Measurements from ENCODE around the gene TMEM44. TPM values are rescaled to one million over a fixed set of nuclear protein-coding genes. Genes with fewer than 3 reads are reported as not detected.
A peak's percentile ranks its signal among the peaks of the same experiment; 100 is the strongest.

TMEM44 gene
- total and polyA plus RNA-seq, 2 of the 4 experiments (the other 2 are of a cell fraction), result 9.7 to 24.2 TPM

GRCh38 chr3:194572143-194572789, 61.0 kb downstream of the TMEM44 start:
- dilution Hi-C loops (cut with HindIII; ENCODE audit: low sequenced_read_pairs, unreplicated experiment) (no loop called here), in situ Hi-C loops (cut with MboI; ENCODE audit: low sequenced_read_pairs) (no loop called here), intact Hi-C loops (cut with micrococcal nuclease) (loop anchor here (2.0 kb wide), 1 partner anchor 87 kb away; no protein-coding TSS in a partner anchor)
- peak overlapping the region; percentile 93 for H3K27ac ChIP-seq (ENCODE audit: insufficient read depth, low read length)
- peak overlapping the region; percentile 98 for H2AK5ac ChIP-seq (ENCODE audit: low read depth, low read length)
- H3K14ac ChIP-seq (replicated peaks; ENCODE audit: low read depth, low read length), result peak overlapping the region; percentile 100
- peak overlapping the region; percentile 100 for H2BK120ac ChIP-seq (ENCODE audit: low read depth, low read length)
- CTCF ChIA-PET, result interaction anchor here (1.6 to 2.6 kb wide), 2 partner anchors 93 to 100 kb away, joined by 5 to 8 read pairs; no protein-coding TSS in a partner anchor
- peak overlapping the region; percentile 97 for H3K18ac ChIP-seq (ENCODE audit: low read depth, low read length)
- no peaks in the 10 kb centered on the region for H4K20me1 ChIP-seq (ENCODE audit: insufficient read depth, low read length)
- peak overlapping the region; percentile 95 for H2AK9ac ChIP-seq (replicated peaks; ENCODE audit: low read depth, low read length, poor library complexity)
- peak overlapping the region; percentile 98 for H3K23ac ChIP-seq (ENCODE audit: low read depth, low read length)
- peak overlapping the region; percentile 92 for H2BK15ac ChIP-seq (ENCODE audit: low read depth, low read length)
- H3K56ac ChIP-seq (ENCODE audit: extremely low read depth, insufficient read depth, low read length), result peak overlapping the region; percentile 78
- H3K4ac ChIP-seq (ENCODE audit: low read depth, low read length), result peak overlapping the region; percentile 99
- peak overlapping the region; percentile 97 for H4K91ac ChIP-seq (ENCODE audit: insufficient read depth, low read depth, low read length)
- peak overlapping the region; percentile 24 for H3K4me2 ChIP-seq (ENCODE audit: low read depth, low read length)
- H3K9me1 ChIP-seq (ENCODE audit: insufficient read depth, low read length), result peaks cover 29% of the 10 kb centered on the region
- H3K27me3 ChIP-seq (ENCODE audit: control insufficient read depth, insufficient read depth, low read length), result no peaks in the 10 kb centered on the region
- H3K9ac ChIP-seq (ENCODE audit: low read depth, low read length), result peak overlapping the region; percentile 64
- peak overlapping the region; percentile 90 to 99 for H4K8ac ChIP-seq (ENCODE audit: low read depth in 2 of 2, low read length in 2 of 2)
- H3K9me3 ChIP-seq (ENCODE audit: control insufficient read depth, insufficient read depth, low read length), result peaks cover 1% of the 10 kb centered on the region; the same call in 1 of the 2 replicates
- no peaks in the 10 kb centered on the region for H3K36me3 ChIP-seq (ENCODE audit: control insufficient read depth, insufficient read depth, low read length)
- H3K4me3 ChIP-seq (ENCODE audit: insufficient read depth, low read depth, low read length), result no peak overlapping the region
- 20% methylated on average over 1 of the region's 18 CpGs; no CpG with 5 or more reads in 1 of the 2 experiments for WGBS, 2 experiments (ENCODE audit: extremely low coverage in 2 of 2, insufficient read length in 1 of 2)
- POLR2A ChIA-PET (ENCODE audit: unreplicated experiment), result no interaction called here
- H4K5ac ChIP-seq (ENCODE audit: low read depth, low read length), result peak overlapping the region; percentile 96
- H3K4me1 ChIP-seq (ENCODE audit: control insufficient read depth, insufficient read depth, low read length), result peaks cover 28% of the 10 kb centered on the region
- BruUV-seq (replicated peaks), result no TSS peak
- peak overlapping the region; percentile 90 for H2AFZ ChIP-seq (replicated peaks; ENCODE audit: low read length, poor library complexity)
- H3K79me1 ChIP-seq (ENCODE audit: low read depth in 1 of 2, low read length in 2 of 2), result peaks cover 0 to 33% of the 10 kb centered on the region in 2 experiments; a peak in 2 of 4 replicates
- DNase-seq (peak; percentile 97), ATAC-seq (ENCODE audit: low read depth) (peak; percentile 62)
- peak overlapping the region; percentile 99 for H2BK20ac ChIP-seq (ENCODE audit: low read depth, low read length)
- H2BK5ac ChIP-seq (ENCODE audit: low read depth, low read length, poor library complexity, severe bottlenecking), result peak overlapping the region; percentile 89
- no peak for TF ChIP-seq RCOR1 (IDR thresholded peaks at IDR 0.05; ENCODE audit: insufficient replicate concordance, low read length)
- peak; percentile 22; the same call in 1 of the 2 replicates for TF ChIP-seq RAD21 (IDR thresholded peaks at IDR 0.05; ENCODE audit: low read length)
- peak; percentile 80 for TF ChIP-seq NFE2L2 (IDR thresholded peaks at IDR 0.05; ENCODE audit: low read depth, low read length)
- no peak for TF ChIP-seq CHD1 (IDR thresholded peaks at IDR 0.05; ENCODE audit: low read depth, low read length)
- peak; percentile 90 for TF ChIP-seq FOS (IDR thresholded peaks at IDR 0.05; ENCODE audit: low read depth, low read length)
- peak; percentile 97 for TF ChIP-seq CEBPB (IDR thresholded peaks at IDR 0.05; ENCODE audit: low read depth, low read length)
- no peak for TF ChIP-seq ELK1 (IDR thresholded peaks at IDR 0.05; ENCODE audit: borderline replicate concordance, low read depth, low read length)
- TF ChIP-seq POLR2A (IDR thresholded peaks at IDR 0.05; ENCODE audit: low read depth, low read length), result peak; percentile 50; the same call in 1 of the 2 replicates
- TF ChIP-seq MAFK (IDR thresholded peaks at IDR 0.05; ENCODE audit: low read depth, low read length), result peak; percentile 46; the same call in 1 of the 2 replicates
- no peak for TF ChIP-seq CTCF (conservative IDR thresholded peaks at IDR 0.05; ENCODE audit: low read depth, low read length)
- TF ChIP-seq MXI1 (IDR thresholded peaks at IDR 0.05; ENCODE audit: borderline replicate concordance, low read depth, low read length), result 0 out of 2 replicates have a peak, but pooled peaks have one; percentile 42
- TF ChIP-seq BHLHE40 (IDR thresholded peaks at IDR 0.05; ENCODE audit: low read depth, low read length), result peak; percentile 100
- no peak; the same call in none of the 2 replicates for TF ChIP-seq MAZ (IDR thresholded peaks at IDR 0.05; ENCODE audit: borderline replicate concordance, low read depth, low read length)
- TF ChIP-seq SMC3 (IDR thresholded peaks at IDR 0.05; ENCODE audit: low read depth, low read length), result peak; percentile 5; the same call in 1 of the 2 replicates
